Measurements from ENCODE around the gene EBF3.

The EBF3 gene

GRCh38 chr10:129958629-129959543 is 5.2 kb downstream of the EBF3 start:
- no peak for DNase-seq

DNA sequence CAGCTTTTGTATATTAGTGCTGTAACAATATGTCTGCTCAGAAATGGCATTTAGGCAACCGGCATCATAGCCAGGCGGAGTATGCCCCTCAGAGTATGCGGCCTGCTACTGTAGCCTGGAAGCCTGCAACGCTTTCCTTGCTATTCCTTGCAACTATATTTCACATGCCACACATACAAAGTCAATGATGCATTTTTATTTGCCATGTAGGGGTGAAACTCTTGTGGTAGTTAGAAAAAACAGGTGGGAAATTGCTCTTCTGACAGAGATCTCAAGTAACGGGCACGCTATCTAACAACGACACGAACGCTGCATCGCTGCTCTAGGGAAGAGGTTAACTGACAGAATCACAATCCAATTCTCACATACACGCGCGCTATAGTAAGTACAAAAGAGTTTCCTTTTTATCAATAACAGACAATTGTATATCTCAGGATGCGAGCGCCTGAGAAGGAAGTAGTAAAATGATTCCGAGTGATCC is 5.9 kb downstream of the EBF3 start:
- DNase-seq: no peak

GRCh38 chr10:129956876-129957673 is 7.0 kb downstream of the EBF3 start:
- DNase-seq: no peak

DNA sequence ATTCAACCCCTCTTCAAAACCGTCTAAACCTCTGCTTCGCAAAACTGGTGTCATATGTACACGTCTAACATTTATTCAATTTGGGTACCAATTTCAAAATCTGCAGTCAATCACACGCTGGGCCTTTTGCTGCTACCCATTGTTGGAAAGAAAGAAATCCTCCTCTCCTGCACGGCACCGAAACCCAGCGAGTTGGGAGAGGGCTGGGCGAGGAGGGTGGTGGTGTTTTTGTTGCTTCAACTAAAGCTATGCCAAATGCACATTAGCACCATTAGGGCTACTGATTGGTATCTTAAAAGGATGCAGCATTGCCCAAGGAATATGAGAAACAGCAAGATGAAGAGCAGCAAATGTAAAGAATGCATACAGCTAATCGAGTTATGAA is 7.8 kb downstream of the EBF3 start:
- no peak for DNase-seq

DNA sequence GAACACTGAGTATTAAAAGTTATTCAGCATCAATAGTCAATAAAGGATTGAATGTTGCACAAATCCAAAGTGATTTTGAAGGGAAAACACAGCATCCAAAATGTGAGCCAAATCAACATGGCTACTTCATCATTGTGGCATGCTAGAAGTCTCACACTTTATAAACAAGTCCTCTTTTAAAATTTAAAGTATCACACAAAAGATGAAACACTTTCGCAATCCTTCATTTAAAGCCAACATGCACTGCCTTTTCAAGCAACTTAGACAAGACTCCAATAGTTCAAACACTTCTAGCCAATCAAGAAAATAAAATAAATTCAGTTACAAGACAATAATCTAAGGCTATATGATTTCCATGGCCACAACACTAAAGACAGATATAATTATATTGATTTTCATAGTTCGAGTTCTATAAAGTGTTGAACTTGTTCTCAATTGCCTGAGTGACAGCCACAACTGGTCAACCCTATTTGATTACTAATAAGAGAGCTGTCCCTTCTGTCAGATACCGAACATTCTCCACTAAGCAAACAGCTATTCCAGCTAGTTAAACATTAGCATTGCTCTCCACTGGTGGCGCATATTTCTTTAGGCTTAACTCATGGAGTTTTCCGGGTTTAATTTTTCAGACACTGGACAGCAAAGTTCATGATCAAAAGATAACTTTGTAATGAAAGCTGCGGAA is 8.3 kb downstream of the EBF3 start:
- DNase-seq: no peak

DNA sequence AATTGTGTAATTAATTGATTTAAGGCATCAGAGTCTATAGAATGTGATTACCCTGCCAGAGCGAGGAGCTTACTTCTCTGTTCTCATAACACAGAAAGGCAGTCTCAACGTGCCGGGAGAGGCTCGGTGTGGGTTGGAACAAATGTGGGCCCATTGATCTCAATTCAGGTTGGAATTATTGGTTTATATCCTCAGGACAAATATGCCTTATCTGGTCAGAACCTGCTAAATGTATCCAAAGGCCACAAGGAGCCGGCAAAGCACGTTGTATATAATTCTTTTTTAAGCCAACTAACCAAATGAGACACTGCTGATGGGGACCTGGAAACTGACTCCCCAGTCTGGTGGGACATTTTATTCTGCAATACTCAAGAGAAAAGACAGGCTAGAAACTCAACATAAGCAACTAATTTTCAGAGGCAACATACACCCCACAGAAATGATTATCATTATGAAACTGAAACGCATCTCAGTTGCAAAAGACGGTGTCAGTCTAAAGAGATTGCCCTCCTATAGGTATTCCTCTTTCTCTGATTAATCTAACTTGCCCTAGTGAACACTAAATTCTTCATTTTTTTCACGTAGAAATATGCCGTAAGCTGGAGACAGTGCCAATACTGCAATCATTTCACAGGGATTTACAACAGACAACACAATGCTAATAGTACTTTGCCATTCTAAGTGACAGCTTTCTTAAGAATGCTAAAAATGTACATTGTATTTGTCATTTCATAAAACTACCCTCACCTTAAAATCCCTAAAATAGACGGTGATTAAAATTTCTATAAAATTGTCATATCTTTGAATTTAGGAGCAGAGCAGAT is 9.4 kb downstream of the EBF3 start:
- DNase-seq: no peak

- DNase-seq: no peak
Observed at GRCh38 chr10:129953119-129954051, 10.7 kb downstream of the EBF3 start.

DNA sequence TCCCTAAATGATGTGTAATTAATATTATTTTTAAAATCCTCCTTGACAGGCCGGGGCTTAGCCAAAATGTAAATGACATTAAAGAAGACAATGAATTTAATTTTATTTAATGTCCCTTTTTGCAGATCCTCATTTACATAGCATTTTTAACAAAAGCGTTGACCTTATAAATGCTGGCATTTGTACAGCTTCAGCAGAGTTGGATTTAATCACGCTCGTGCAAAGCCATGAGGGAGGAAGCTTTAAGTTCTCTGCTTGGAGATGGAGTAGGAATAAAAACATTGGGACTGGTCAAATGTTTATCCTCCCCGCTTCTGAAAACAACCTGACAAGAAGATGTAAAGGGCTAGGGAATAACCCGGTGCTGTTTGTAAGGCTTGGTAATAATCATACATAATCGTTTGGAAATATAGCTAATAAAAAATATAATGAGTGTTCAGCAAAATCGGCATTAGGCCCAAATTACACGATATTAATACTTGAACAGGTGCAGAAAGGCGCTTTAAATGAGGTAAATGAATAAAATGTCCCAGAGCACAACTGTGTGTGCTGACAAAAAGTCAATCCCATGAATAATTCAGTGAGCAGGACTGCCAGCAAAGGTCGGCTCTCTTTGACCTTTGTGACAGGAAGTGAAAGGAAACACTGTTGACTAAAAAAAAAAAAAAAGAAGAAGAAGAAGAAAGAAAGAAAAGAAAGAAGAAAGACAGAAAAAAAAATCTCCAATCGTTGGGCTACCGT is 11.5 kb downstream of the EBF3 start:
- DNase-seq: no peak

DNA sequence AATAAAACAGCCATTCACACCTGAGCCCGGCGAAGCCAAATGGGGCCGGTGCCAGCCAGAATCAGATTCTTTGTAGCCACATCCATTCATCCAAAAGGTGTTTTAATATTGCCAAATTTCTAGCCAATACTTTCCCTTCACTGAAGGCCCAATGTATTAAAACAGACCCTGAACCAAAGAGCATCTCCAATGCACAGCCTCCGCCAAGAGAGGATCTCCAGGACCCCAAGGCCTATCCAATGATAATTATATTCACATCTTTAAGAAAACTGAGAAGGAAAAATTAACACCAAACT is 12.2 kb downstream of the EBF3 start:
- DNase-seq: no peak

DNA sequence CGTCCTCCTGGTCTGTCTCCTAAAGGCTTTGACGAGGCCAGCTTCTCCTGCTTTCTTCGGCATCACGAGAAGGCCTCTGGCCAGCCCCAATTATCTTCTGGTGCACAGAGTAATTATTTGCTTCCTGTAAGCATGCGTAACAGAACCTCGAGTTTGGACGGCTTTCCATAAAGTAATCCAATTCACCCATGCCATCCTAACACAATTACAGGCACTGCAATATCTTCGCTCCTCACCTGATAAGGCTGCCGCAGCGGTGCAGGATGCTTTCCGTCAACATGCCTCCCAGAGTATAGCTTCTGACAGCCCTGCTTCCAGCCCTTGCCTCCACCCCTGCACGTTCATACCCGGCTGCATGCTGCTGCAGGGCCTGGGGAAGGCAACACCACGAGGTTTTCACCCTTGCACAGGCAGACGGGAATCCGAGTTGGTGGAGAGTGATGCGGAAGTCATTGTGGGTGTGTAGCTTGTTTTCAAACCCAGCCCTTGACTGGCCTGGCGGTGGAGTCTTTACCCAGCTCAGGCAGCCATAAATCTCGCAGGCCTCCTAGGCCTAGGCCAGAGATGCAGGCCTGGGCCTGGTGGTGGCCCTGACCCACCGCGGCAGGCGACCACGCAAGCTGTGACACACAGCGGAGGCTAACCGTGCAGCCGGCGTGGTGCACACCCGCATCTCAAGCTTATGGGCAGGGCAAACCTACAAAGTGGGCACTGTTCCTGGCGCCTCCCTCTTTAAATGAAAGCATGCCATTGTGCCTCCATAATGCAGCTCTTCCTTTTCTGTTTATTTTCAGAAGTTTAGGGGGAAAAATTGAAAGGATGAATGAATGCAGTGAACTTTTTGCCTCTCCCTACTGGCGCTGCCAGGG is 12.7 kb downstream of the EBF3 start:
- no peak for DNase-seq

- no peak for DNase-seq
Observed at GRCh38 chr10:129950676-129951075, 13.4 kb downstream of the EBF3 start.

DNA sequence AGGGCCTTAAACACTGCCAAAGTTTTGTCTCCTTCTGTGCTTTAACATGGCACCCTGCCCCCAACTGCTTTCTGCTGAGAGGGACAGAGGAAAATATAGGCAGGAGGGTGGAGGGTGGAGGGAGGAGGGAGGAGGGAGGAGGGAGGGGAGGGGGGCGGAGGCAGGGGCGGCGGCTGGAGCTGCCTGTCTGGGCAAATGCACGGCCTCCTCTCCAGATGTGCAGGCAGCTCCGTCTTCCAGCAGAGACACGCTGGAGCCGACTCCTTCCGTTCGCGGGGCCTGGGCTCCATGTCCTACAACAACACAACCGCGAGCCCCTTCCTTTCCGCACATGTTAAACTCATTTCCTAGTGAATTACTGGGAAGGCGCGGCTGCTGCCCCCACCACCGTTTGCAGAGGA is 14.2 kb downstream of the EBF3 start:
- no peak for DNase-seq

DNA sequence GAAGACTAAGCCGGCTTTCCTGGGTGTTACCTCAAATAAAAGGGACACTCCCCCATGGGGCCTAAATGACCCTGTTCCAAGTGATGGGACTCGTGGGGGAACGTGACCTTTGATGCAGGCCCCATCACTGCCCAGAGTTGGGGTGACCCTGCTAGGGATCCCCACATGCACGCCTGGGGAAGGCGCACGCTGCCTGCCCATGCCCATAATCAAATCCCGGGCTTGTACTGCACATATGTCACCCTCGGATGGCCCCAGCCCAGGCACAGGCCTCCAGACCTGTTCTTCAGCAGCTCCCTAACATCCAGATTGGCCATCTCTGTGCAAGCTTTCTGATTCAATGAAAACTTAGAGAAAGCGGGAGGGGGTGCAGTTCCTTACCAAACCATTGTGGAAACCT is 14.7 kb downstream of the EBF3 start:
- no peak for DNase-seq

GRCh38 chr10:129946859-129947258 is 17.2 kb downstream of the EBF3 start:
- no peak for DNase-seq

DNA sequence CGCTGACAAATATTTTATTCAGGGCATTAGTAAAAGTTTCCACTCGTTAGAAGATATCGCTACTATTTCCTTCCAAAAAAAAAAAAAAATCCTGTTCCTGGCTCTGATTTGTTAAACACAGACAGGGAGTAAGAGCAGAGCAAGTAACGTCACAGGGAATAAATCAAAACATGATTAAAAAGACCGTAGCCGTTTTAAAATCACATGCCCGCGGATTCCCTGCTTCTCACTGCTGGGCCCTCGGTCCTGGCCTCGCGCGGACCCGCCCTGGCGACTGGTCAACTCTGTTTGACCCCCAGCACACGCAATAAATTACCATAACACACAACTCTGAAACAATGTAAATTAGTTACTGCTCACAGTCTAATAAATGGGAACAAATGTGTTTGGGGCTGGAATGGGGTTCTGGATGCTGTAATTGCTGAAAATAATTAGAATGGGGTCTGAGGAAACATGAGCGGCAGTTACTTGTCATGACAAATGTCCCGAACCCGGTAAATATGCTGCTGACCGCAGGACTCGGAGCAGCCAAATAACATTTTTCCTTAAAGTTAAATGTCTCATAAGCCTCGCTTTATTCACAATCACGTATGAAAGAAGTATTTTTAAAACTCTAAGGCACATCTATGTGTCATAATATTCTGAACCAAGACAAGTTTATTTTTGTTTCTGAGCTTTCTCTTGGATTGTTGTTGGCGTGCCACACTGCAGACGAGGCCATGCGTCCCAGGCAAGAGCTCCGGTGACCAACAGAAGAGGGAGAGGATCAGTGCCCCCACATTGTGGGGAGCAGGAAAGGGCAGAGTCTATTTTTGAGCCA is 17.9 kb downstream of the EBF3 start:
- no peak for DNase-seq

GRCh38 chr10:129945526-129945925 is 18.5 kb downstream of the EBF3 start:
- no peak for DNase-seq

DNA sequence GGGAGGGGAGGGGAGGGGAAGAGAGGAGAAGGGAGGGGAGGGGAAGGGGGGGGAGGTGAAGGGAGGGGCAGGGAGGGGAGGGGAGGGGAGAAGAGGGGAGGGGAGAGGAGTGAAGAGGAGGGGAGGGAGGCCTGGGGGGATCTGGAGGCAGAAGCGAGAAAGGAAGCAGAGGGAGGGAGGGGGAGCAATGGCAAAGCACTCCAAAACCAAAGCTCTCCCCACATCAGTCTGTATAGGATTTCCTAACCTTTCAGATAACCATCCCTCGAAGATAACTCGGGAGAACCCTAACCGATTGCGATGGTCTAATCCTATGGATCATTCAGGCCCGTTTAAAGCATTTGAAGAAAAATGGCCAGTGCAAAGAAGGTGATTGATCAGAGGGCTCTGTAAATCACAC is 19.0 kb downstream of the EBF3 start:
- no peak for DNase-seq

- DNase-seq: no peak
Observed at GRCh38 chr10:129944456-129944855, 19.6 kb downstream of the EBF3 start.
